Naive thymus-derived CD4-positive, alpha-beta T cell (primary cell): ENCODE measurements around the gene IL10RB. TPM values are rescaled to one million over a fixed set of nuclear protein-coding genes. Genes with fewer than 3 reads are reported as not detected.
A peak's percentile ranks its signal among the peaks of the same experiment; 100 is the strongest.
"Not testable (repeated sequence)": the region's sequence is repeated elsewhere in the genome, so short reads cannot be mapped to it uniquely, and the experiment has no call there.

ENCODE experiments used
- ATAC-seq: fragments of 150-1000 bp; cut with Tn5 transposase; 2 replicates; pipeline ENCODE4 v1.10.0; 2021; ENCODE audit warnings: mild to moderate bottlenecking, moderate library complexity
- CTCF ChIA-PET: fragments of 350-600 bp; sonication (Branson Sonifier 250); formaldehyde crosslinking; loops from one replicate; lab custom pipeline; 2021; ENCODE audit warnings: antibody characterized with exemption; lab: Charles Lee
- POLR2A ChIA-PET: fragments of 350-600 bp; sonication (Branson Sonifier 250); formaldehyde crosslinking; loops from one replicate; lab custom pipeline; 2021; ENCODE audit warnings: antibody characterized with exemption, inconsistent platforms; lab: Charles Lee
- DNase-seq, 9 donors: peaks; one replicate each; pipeline versions ENCODE4 v3.0.0 to v3.0.0-alpha.2; 2020 to 2022; ENCODE audit warnings: mixed read lengths in 1 of 9
- H3K27ac ChIP-seq: one replicate; pipeline ENCODE4 v1.7.0; 2013; ENCODE audit warnings: mild to moderate bottlenecking, low read depth, low read length, moderate library complexity
- H3K27me3 ChIP-seq, 2 donors: one replicate each; pipeline ENCODE4 v1.7.0; 2013; ENCODE audit warnings: low read length in 2 of 2, mild to moderate bottlenecking in 2 of 2, moderate library complexity in 2 of 2; ENCODE audit not compliant: control insufficient read depth in 2 of 2, insufficient read depth in 2 of 2
- H3K36me3 ChIP-seq, 3 experiments: 1 replicate in 2 of 3; 2 replicates in 1 of 3; pipeline ENCODE4 v1.7.0; 2013; ENCODE audit warnings: low read length in 3 of 3, mild to moderate bottlenecking in 3 of 3, moderate library complexity in 1 of 3; ENCODE audit not compliant: insufficient read depth in 3 of 3, control insufficient read depth in 2 of 3
- H3K4me1 ChIP-seq, 2 donors: one replicate each; pipeline ENCODE4 v1.7.0; 2013; ENCODE audit warnings: low read length in 2 of 2, mild to moderate bottlenecking in 2 of 2, moderate library complexity in 1 of 2; ENCODE audit not compliant: control insufficient read depth in 2 of 2, insufficient read depth in 2 of 2
- H3K4me3 ChIP-seq: 2 replicates; pipeline ENCODE4 v1.7.0; 2013; ENCODE audit warnings: mild to moderate bottlenecking, low read length
- H3K9me3 ChIP-seq, 3 experiments: 1 replicate in 2 of 3; 2 replicates in 1 of 3; pipeline ENCODE4 v1.7.0; 2013; ENCODE audit warnings: low read length in 3 of 3; ENCODE audit not compliant: control insufficient read depth in 2 of 3
- H3K27ac Mint-ChIP-seq, 9 donors: one replicate each; pipeline ENCODE4 v1.8.0; 2020 to 2022; ENCODE audit warnings: mixed read lengths in 9 of 9, mild to moderate bottlenecking in 8 of 9, moderate library complexity in 5 of 9, inconsistent platforms in 2 of 9
- H3K27me3 Mint-ChIP-seq, 5 donors: one replicate each; pipeline ENCODE4 v1.8.0; 2021 to 2022; ENCODE audit warnings: mixed read lengths in 5 of 5, mild to moderate bottlenecking in 1 of 5
- H3K36me3 Mint-ChIP-seq, 5 donors: one replicate each; pipeline ENCODE4 v1.8.0; 2020 to 2022; ENCODE audit warnings: mixed read lengths in 5 of 5, mild to moderate bottlenecking in 3 of 5, inconsistent platforms in 1 of 5
- H3K4me1 Mint-ChIP-seq, 7 donors: one replicate each; pipeline ENCODE4 v1.8.0; 2020 to 2022; ENCODE audit warnings: mixed read lengths in 7 of 7, mild to moderate bottlenecking in 3 of 7, inconsistent platforms in 1 of 7
- H3K4me3 Mint-ChIP-seq, 10 donors: one replicate each; pipeline ENCODE4 v1.8.0; 2020 to 2022; ENCODE audit warnings: mild to moderate bottlenecking in 10 of 10, mixed read lengths in 10 of 10, moderate library complexity in 6 of 10, inconsistent platforms in 2 of 10
- H3K9me3 Mint-ChIP-seq, 11 donors: one replicate each; pipeline ENCODE4 v1.8.0; 2020 to 2022; ENCODE audit warnings: mixed read lengths in 11 of 11, mild to moderate bottlenecking in 4 of 11, inconsistent platforms in 1 of 11, moderate library complexity in 1 of 11
- intact Hi-C, 2 donors: fragments of 100-400 bp; cut with micrococcal nuclease; formaldehyde crosslinking; loops; one replicate each; pipeline ENCODE4 v1.15.1; 2023
- polyA plus RNA-seq, 2 donors: library from polyadenylated mRNA; unstranded; fragments of 300-500 nt; fragmentation: Illumina TruSeq; gene quantifications; one replicate each; pipeline ENCODE4 v1.2.3, GENCODE V29; 2021
- total RNA-seq, 6 experiments: library from RNA in 5 of 6; stranded (reverse) in 5 of 6; gene quantifications; 1 replicate in 5 of 6; 2 replicates in 1 of 6; pipeline ENCODE4 v1.2.3 and lab custom pipeline; 2021 to 2026

Gene IL10RB
- 10 to 100 TPM; 17.6 to 35.0 (median 27.2) TPM for total RNA-seq
- polyA plus RNA-seq: 10 to 100 TPM; 47.2 to 51.4 TPM
- total RNA-seq (lab: John Stamatoyannopoulos, UW): 5.8 reads per million, percentile 26 among the genes with 10 or more reads in this experiment

- intact Hi-C loops: loop anchor here (1.0 to 10.0 kb wide), 10 partner anchors 27 to 375 kb away; partner anchors contain the start of genes IFNAR1 (in 2 of the 2), CRYZL1 (in 1 of the 2) and IFNAR2 (in 1 of the 2)
- ChIA-PET POLR2A (interaction anchor here (0.7 to 2.6 kb wide), 22 partner anchors 9 to 213 kb away, joined by 3 to 20 read pairs (median 6); partner anchors contain the start of genes IFNAR1 and TMEM50B), CTCF (interaction anchor here (0.6 to 1.5 kb wide), 4 partner anchors 27 to 178 kb away, joined by 3 to 4 read pairs (median 4); partner anchors contain the start of gene IFNAR1)
- Histone ChIP-seq H3K27me3 (no peaks in the 10 kb centered on the region), H3K4me3 (peak within 1 kb of the TSS; percentile 87), H3K4me1 (peaks cover 23 to 38% of the 10 kb centered on the region in 2 donors), H3K36me3 (peaks cover 0 to 34% (median 12%) of the 10 kb centered on the region in 3 experiments), H3K9me3 (no peaks in the 10 kb centered on the region), H3K27ac (peak within 1 kb of the TSS; percentile 83)
- peak; percentile 53 to 80 (median 62) for DNase-seq
- Mint-ChIP-seq H3K9me3 (peaks cover 0 to 3% (median 0%) of the 10 kb centered on the region in 11 donors), H3K4me1 (peaks cover 45 to 78% (median 57%) of the 10 kb centered on the region in 7 donors), H3K36me3 (peaks cover 4 to 50% (median 19%) of the 10 kb centered on the region in 5 donors), H3K4me3 (peak within 1 kb of the TSS; percentile 86 to 99 (median 96)), H3K27me3 (no peaks in the 10 kb centered on the region), H3K27ac (peak within 1 kb of the TSS; percentile 91 to 97 (median 94))
- ATAC-seq: peak; percentile 88
Measured at GRCh38 chr21:33266050-33266788, at the start of gene IL10RB. TSS of gene IL10RB (plus strand) at chr21:33266367. CDS start at chr21:33266466, 99 bp downstream.

GRCh38 chr21:33217138-33217520 lies 49.0 kb upstream of the IL10RB start:
- Mint-ChIP-seq H3K9me3 (peaks cover 0 to 31% (median 6%) of the 10 kb centered on the region in 11 donors), H3K27me3 (no peaks in the 10 kb centered on the region), H3K27ac (peak overlapping the region in 7 of 9 donors; percentile 61 to 97 (median 91)), H3K4me3 (peak overlapping the region in 3 of 10 donors; percentile 79 to 87 (median 87)), H3K4me1 (peaks cover 65 to 90% (median 85%) of the 10 kb centered on the region in 7 donors), H3K36me3 (peaks cover 3 to 55% (median 8%) of the 10 kb centered on the region in 5 donors)
- intact Hi-C loops: no loop called here
- H3K4me3 ChIP-seq: no peak overlapping the region
- H3K4me1 ChIP-seq: peaks cover 30 to 66% of the 10 kb centered on the region in 2 donors
- no peaks in the 10 kb centered on the region for H3K27me3 ChIP-seq
- CTCF ChIA-PET: interaction anchor here (0.6 to 0.9 kb wide), 3 partner anchors 22 to 558 kb away, joined by 3 to 5 read pairs (median 3); no protein-coding TSS in a partner anchor
- DNase-seq: no peak
- ATAC-seq: no peak
- H3K27ac ChIP-seq: no peak overlapping the region
- POLR2A ChIA-PET: interaction anchor here (0.6 to 0.8 kb wide), 3 partner anchors 49 to 299 kb away, joined by 3 to 4 read pairs (median 3); partner anchors contain the start of gene IL10RB
- H3K9me3 ChIP-seq: no peaks in the 10 kb centered on the region
- H3K36me3 ChIP-seq: no peaks in the 10 kb centered on the region

GRCh38 chr21:33219300-33219699 lies 46.9 kb upstream of the IL10RB start:
- POLR2A ChIA-PET: interaction anchor here (1.0 to 1.9 kb wide), 4 partner anchors 90 to 226 kb away, joined by 3 to 6 read pairs (median 4); no protein-coding TSS in a partner anchor
- H3K27ac Mint-ChIP-seq: peak overlapping the region in 8 of 9 donors; percentile 47 to 92 (median 64)

DNA sequence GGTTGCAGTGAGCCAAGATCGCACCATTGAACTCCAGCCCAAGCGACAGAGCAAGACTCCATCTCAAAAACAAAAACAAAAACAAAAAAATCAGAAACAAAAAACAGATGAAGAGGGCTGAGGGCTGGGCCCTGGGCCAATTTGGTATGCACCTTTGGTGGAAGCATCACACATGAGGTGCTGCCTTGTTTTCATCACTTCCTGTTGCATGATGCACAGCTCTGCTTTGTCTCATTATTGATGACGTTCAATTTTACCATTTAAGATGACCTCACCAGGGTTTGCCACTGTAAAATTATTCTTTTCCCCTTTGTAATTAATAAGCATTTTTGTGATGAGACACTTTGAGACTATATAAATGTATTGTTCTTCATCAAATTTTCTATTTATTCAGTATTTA lies 46.2 kb upstream of the IL10RB start:
- Histone ChIP-seq H3K27me3 (no peaks in the 10 kb centered on the region), H3K4me3 (no peak overlapping the region), H3K9me3 (no peaks in the 10 kb centered on the region), H3K27ac (no peak overlapping the region), H3K36me3 (no peaks in the 10 kb centered on the region), H3K4me1 (peaks cover 18 to 40% of the 10 kb centered on the region in 2 donors)
- peak overlapping the region in 3 of 10 donors; percentile 19 to 34 (median 32) for H3K4me3 Mint-ChIP-seq
- ATAC-seq (no peak), DNase-seq (peak in 3 of 9 donors; percentile 28 to 45 (median 29))
- H3K27ac Mint-ChIP-seq: peak overlapping the region in 5 of 9 donors; percentile 4 to 92 (median 68)
- CTCF ChIA-PET: no interaction called here
- H3K9me3 Mint-ChIP-seq: peaks cover 0 to 36% (median 8%) of the 10 kb centered on the region in 11 donors
- intact Hi-C loops: loop anchor here in 1 of 2 donors (1.0 kb wide), 1 partner anchor 9 kb away; the partner anchor contains the start of gene IFNAR2
- H3K27me3 Mint-ChIP-seq: peaks cover 0 to 9% (median 0%) of the 10 kb centered on the region in 5 donors
- POLR2A ChIA-PET: interaction anchor here (0.6 to 1.2 kb wide), 2 partner anchors 9 to 142 kb away, joined by 3 to 4 read pairs; no protein-coding TSS in a partner anchor
- peaks cover 3 to 44% (median 8%) of the 10 kb centered on the region in 5 donors for H3K36me3 Mint-ChIP-seq
- H3K4me1 Mint-ChIP-seq: peaks cover 45 to 62% (median 58%) of the 10 kb centered on the region in 7 donors

More at GRCh38 chr21:33219300-33219699, 46.9 kb upstream of the IL10RB start:
- no peak overlapping the region for H3K4me3 ChIP-seq
- no peaks in the 10 kb centered on the region for H3K9me3 ChIP-seq
- H3K36me3 Mint-ChIP-seq: peaks cover 3 to 45% (median 8%) of the 10 kb centered on the region in 5 donors
- H3K36me3 ChIP-seq: no peaks in the 10 kb centered on the region
- peak overlapping the region in 4 of 10 donors; percentile 28 to 70 (median 36) for H3K4me3 Mint-ChIP-seq
- H3K27ac ChIP-seq: no peak overlapping the region
- no peak for ATAC-seq
- H3K9me3 Mint-ChIP-seq: peaks cover 0 to 36% (median 8%) of the 10 kb centered on the region in 11 donors
- CTCF ChIA-PET: interaction anchor here (1.1 kb wide), 1 partner anchor 142 kb away, joined by 3 read pairs; no protein-coding TSS in a partner anchor
- peaks cover 24 to 45% of the 10 kb centered on the region in 2 donors for H3K4me1 ChIP-seq
- intact Hi-C loops: no loop called here
- no peaks in the 10 kb centered on the region for H3K27me3 ChIP-seq
- DNase-seq: no peak
- H3K4me1 Mint-ChIP-seq: peaks cover 50 to 69% (median 63%) of the 10 kb centered on the region in 7 donors
- peaks cover 0 to 5% (median 0%) of the 10 kb centered on the region in 5 donors for H3K27me3 Mint-ChIP-seq

GRCh38 chr21:33225376-33225775 lies 40.8 kb upstream of the IL10RB start:
- Mint-ChIP-seq H3K9me3 (peaks cover 0 to 21% (median 3%) of the 10 kb centered on the region in 11 donors), H3K4me1 (peaks cover 12 to 31% (median 27%) of the 10 kb centered on the region in 7 donors), H3K36me3 (peaks cover 0 to 18% (median 0%) of the 10 kb centered on the region in 5 donors)
- POLR2A ChIA-PET, H3K4me3 Mint-ChIP-seq, H3K27ac ChIP-seq, H3K27ac Mint-ChIP-seq, H3K36me3 ChIP-seq, DNase-seq, H3K27me3 ChIP-seq, H3K27me3 Mint-ChIP-seq, H3K9me3 ChIP-seq, H3K4me1 ChIP-seq, ATAC-seq, CTCF ChIA-PET, intact Hi-C loops, H3K4me3 ChIP-seq: not testable (repeated sequence)
